ENCODE results near the gene SCYGR1.

Gene SCYGR1

DNA sequence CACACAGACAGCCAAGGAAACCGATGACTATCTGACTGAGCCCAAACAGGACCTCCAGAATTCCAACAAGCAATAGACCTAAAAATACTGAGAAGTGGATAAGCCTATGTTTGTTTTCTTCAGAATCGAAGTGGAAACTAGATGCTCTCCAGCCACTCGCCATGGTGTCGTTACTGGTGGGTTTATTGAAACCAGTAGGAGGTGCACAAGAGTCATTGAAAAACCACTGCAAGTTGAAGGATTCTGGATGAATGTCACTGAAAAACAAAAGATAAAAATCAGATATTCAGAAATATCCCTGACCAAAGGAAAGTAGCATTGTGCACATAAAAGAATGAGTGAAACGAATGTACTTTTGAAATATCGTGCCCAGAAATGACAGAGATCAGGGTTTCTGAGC is 24.0 kb downstream of the SCYGR1 start:
- peak; percentile 33 for TF ChIP-seq CTCF (IDR thresholded peaks at IDR 0.05; ENCODE audit: low read depth, low read length)
- DNase-seq (ENCODE audit: low read depth in 2 of 2) = peak in 1 of 2 donors; percentile 52
- no peak overlapping the region for H3K4me3 ChIP-seq (replicated peaks in 1 of 2; ENCODE audit: low read depth in 2 of 2, low read length in 2 of 2)

- no peak overlapping the region for H3K4me3 ChIP-seq (replicated peaks in 1 of 2; ENCODE audit: low read depth in 2 of 2, low read length in 2 of 2)
- TF ChIP-seq CTCF (IDR thresholded peaks at IDR 0.05; ENCODE audit: low read depth, low read length) = no peak
- no peak for DNase-seq (ENCODE audit: low read depth in 2 of 2)
These were observed 27.4 kb downstream of the SCYGR1 start for GRCh38 chr2:227360351-227360750.

GRCh38 chr2:227351639-227352038 is 36.1 kb downstream of the SCYGR1 start:
- TF ChIP-seq CTCF (IDR thresholded peaks at IDR 0.05; ENCODE audit: low read depth, low read length) = no peak
- no peak for DNase-seq (ENCODE audit: low read depth in 2 of 2)
- no peak overlapping the region for H3K4me3 ChIP-seq (replicated peaks in 1 of 2; ENCODE audit: low read depth in 2 of 2, low read length in 2 of 2)

GRCh38 chr2:227349989-227350612 is 37.6 kb downstream of the SCYGR1 start:
- no peak for DNase-seq (ENCODE audit: low read depth in 2 of 2)
- no peak for TF ChIP-seq CTCF (IDR thresholded peaks at IDR 0.05; ENCODE audit: low read depth, low read length)
- no peak overlapping the region for H3K4me3 ChIP-seq (replicated peaks in 1 of 2; ENCODE audit: low read depth in 2 of 2, low read length in 2 of 2)

DNA sequence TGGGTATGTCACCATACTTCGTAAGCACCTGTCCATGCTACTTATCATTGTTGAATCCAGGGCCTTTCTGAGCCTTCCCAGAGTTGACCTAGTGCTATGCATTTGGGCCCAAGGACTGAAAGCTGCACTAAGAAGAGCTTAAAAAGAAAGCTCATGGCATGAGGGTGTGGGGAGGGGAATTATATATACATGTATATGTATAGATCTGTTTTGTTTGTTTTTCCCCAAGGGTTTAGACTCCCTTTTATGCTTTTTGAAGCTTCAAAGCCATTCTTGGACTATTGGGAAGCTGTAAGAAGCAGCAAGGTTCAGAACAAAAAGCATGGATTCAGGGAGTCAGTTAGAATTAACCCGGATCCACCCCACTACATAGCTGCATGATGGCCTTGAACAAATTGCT is 39.4 kb downstream of the SCYGR1 start:
- DNase-seq (ENCODE audit: low read depth in 2 of 2) = no peak
- H3K4me3 ChIP-seq (replicated peaks in 1 of 2; ENCODE audit: low read depth in 2 of 2, low read length in 2 of 2) = no peak overlapping the region
- no peak for TF ChIP-seq CTCF (IDR thresholded peaks at IDR 0.05; ENCODE audit: low read depth, low read length)

DNA sequence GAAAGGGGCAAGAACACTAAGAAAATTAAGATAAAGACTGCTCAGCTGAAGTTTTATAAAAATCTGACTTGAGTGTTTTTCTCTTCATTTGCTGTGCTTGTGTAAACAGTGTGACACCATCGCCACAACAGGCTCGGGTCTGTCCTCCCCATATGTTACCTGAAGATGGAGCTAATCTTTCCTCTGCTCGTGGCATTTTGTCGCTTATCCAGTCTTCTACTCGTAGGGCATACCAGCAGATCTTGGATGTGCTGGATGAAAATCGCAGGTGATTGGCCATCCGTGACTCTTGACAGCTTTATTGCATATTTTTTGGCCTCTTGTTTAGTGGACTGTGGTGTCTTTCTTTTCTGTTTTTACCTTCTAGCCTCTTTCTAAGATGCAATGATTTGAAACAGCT is 40.6 kb downstream of the SCYGR1 start:
- no peak overlapping the region for H3K4me3 ChIP-seq (replicated peaks in 1 of 2; ENCODE audit: low read depth in 2 of 2, low read length in 2 of 2)
- no peak for DNase-seq (ENCODE audit: low read depth in 2 of 2)
- no peak for TF ChIP-seq CTCF (IDR thresholded peaks at IDR 0.05; ENCODE audit: low read depth, low read length)

- no peak for TF ChIP-seq CTCF (IDR thresholded peaks at IDR 0.05; ENCODE audit: low read depth, low read length)
- H3K4me3 ChIP-seq (replicated peaks in 1 of 2; ENCODE audit: low read depth in 2 of 2, low read length in 2 of 2) = no peak overlapping the region
- no peak for DNase-seq (ENCODE audit: low read depth in 2 of 2)
These were observed 43.5 kb downstream of the SCYGR1 start for GRCh38 chr2:227344231-227344630.
